ENCODE results near the gene LATS2. TPM values are rescaled to one million over a fixed set of nuclear protein-coding genes. Genes with fewer than 3 reads are reported as not detected.
A peak's percentile ranks its signal among the peaks of the same experiment; 100 is the strongest.

The LATS2 gene
- total RNA-seq, 3 donors from 2014 or later, result 15.1 to 35.2 (median 21.6) TPM

DNA sequence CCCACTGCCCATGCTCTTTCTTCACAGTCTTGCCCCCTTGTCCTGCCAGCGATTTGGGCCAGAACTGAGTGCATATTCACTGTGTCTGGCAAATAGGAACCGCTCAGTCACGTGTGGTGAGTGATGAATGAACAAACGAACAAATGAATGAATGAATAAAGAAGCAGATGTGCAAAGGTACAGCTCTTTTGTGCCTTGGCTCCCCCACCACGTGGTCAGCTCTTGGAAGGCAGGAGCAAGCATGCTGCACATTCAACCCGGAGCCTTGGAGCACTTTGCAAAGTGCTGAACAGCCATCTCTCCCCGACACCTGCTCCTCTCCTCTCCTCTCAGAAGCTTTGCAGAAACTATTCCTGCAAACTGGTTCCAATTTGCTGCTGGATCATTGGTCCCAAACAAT is 52.4 kb downstream of the LATS2 start:
- no peaks in the 10 kb centered on the region for H3K9me3 ChIP-seq
- no peak overlapping the region for H3K4me3 ChIP-seq
- DNase-seq (ENCODE audit: low spot score in 2 of 2), result no peak
- H3K36me3 ChIP-seq, result no peaks in the 10 kb centered on the region
- H3K27ac ChIP-seq, result no peak overlapping the region
- TF ChIP-seq POLR2A (IDR thresholded peaks at IDR 0.05) (no peak), POLR2AphosphoS5 (IDR thresholded peaks at IDR 0.05) (no peak)
- TF ChIP-seq, protein P1, sequence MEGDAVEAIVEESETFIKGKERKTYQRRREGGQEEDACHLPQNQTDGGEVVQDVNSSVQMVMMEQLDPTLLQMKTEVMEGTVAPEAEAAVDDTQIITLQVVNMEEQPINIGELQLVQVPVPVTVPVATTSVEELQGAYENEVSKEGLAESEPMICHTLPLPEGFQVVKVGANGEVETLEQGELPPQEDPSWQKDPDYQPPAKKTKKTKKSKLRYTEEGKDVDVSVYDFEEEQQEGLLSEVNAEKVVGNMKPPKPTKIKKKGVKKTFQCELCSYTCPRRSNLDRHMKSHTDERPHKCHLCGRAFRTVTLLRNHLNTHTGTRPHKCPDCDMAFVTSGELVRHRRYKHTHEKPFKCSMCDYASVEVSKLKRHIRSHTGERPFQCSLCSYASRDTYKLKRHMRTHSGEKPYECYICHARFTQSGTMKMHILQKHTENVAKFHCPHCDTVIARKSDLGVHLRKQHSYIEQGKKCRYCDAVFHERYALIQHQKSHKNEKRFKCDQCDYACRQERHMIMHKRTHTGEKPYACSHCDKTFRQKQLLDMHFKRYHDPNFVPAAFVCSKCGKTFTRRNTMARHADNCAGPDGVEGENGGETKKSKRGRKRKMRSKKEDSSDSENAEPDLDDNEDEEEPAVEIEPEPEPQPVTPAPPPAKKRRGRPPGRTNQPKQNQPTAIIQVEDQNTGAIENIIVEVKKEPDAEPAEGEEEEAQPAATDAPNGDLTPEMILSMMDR (IDR thresholded peaks at IDR 0.05), result no peak
- no peaks in the 10 kb centered on the region for H3K4me1 ChIP-seq
- no peaks in the 10 kb centered on the region for H3K27me3 ChIP-seq
- intact Hi-C loops (cut with DNase I; ENCODE audit: low total_unique reads), result loop anchor here (5.0 kb wide), 1 partner anchor 42 kb away; no protein-coding TSS in a partner anchor

DNA sequence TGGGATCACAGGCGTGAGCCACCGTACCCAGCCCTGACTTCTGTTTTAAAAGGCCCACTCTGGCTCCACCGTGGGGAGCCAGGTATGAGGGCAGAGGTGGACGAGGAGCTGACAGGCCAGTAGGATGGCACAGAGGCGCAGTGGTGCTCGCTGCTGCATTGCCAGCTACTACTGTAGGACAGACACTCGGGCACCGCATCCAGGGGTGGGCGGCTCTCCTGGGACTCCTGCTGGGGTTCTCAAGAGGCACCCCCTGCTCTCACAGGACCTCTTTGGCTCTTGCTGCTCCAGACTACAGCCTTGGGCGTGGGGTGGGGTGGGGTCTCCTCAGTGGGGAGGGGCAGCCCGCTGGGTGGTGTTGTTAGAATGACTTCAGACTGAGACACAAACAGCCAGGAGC is 53.4 kb downstream of the LATS2 start:
- intact Hi-C loops (cut with DNase I; ENCODE audit: low total_unique reads), result loop anchor here (5.0 kb wide), 1 partner anchor 41 kb away; no protein-coding TSS in a partner anchor
- DNase-seq (ENCODE audit: low spot score in 2 of 2), result no peak

GRCh38 chr13:21006141-21007005 is 55.0 kb downstream of the LATS2 start:
- peak overlapping the region in 1 of 2 donors; percentile 35 for H3K27ac ChIP-seq
- no peaks in the 10 kb centered on the region for H3K27me3 ChIP-seq
- H3K4me3 ChIP-seq, result peak overlapping the region in 1 of 3 donors; percentile 13
- H3K36me3 ChIP-seq, result no peaks in the 10 kb centered on the region
- intact Hi-C loops (cut with DNase I; ENCODE audit: low total_unique reads), result loop anchor here (5.0 kb wide), 1 partner anchor 39 kb away; no protein-coding TSS in a partner anchor
- no peak for DNase-seq (ENCODE audit: low spot score in 2 of 2)
- no peak for TF ChIP-seq POLR2AphosphoS5 (IDR thresholded peaks at IDR 0.05)
- TF ChIP-seq, protein P1 (IDR thresholded peaks at IDR 0.05), result no peak
- TF ChIP-seq POLR2A (IDR thresholded peaks at IDR 0.05), result no peak
- peaks cover 3 to 4% of the 10 kb centered on the region in 2 donors for H3K9me3 ChIP-seq
- no peaks in the 10 kb centered on the region for H3K4me1 ChIP-seq

More for the DNA sequence above, 53.4 kb downstream of the LATS2 start:
- H3K9me3 ChIP-seq, result no peaks in the 10 kb centered on the region
- no peak overlapping the region for H3K4me3 ChIP-seq
- H3K4me1 ChIP-seq, result no peaks in the 10 kb centered on the region
- H3K36me3 ChIP-seq, result no peaks in the 10 kb centered on the region
- no peaks in the 10 kb centered on the region for H3K27me3 ChIP-seq
- TF ChIP-seq POLR2AphosphoS5 (IDR thresholded peaks at IDR 0.05) (no peak), POLR2A (IDR thresholded peaks at IDR 0.05) (no peak)
- TF ChIP-seq, protein P1 (IDR thresholded peaks at IDR 0.05), result no peak
- no peak overlapping the region for H3K27ac ChIP-seq

- Histone ChIP-seq H3K36me3 (no peaks in the 10 kb centered on the region), H3K4me1 (no peaks in the 10 kb centered on the region), H3K27ac (no peak overlapping the region), H3K9me3 (peaks cover 6 to 7% of the 10 kb centered on the region in 2 donors), H3K4me3 (no peak overlapping the region), H3K27me3 (no peaks in the 10 kb centered on the region)
- intact Hi-C loops (cut with DNase I; ENCODE audit: low total_unique reads), result loop anchor here (5.0 kb wide), 1 partner anchor 38 kb away; no protein-coding TSS in a partner anchor
- no peak for DNase-seq (ENCODE audit: low spot score in 2 of 2)
- TF ChIP-seq, protein P1 (IDR thresholded peaks at IDR 0.05), result no peak
- TF ChIP-seq POLR2A (IDR thresholded peaks at IDR 0.05) (no peak), POLR2AphosphoS5 (IDR thresholded peaks at IDR 0.05) (no peak)
Observed at GRCh38 chr13:21005193-21005592, 56.2 kb downstream of the LATS2 start.

- intact Hi-C loops (cut with DNase I; ENCODE audit: low total_unique reads), result no loop called here
- H3K4me1 ChIP-seq, result no peaks in the 10 kb centered on the region
- no peak for DNase-seq (ENCODE audit: low spot score in 2 of 2)
Observed at GRCh38 chr13:21001471-21001870, 59.9 kb downstream of the LATS2 start.

More at GRCh38 chr13:21001471-21001870, 59.9 kb downstream of the LATS2 start:
- no peaks in the 10 kb centered on the region for H3K27me3 ChIP-seq
- no peak overlapping the region for H3K4me3 ChIP-seq
- H3K9me3 ChIP-seq, result peaks cover 6 to 7% of the 10 kb centered on the region in 2 donors
- TF ChIP-seq, protein P1 (IDR thresholded peaks at IDR 0.05), result no peak
- TF ChIP-seq POLR2A (IDR thresholded peaks at IDR 0.05) (no peak), POLR2AphosphoS5 (IDR thresholded peaks at IDR 0.05) (no peak)
- H3K36me3 ChIP-seq, result no peaks in the 10 kb centered on the region
- H3K27ac ChIP-seq, result no peak overlapping the region
